T-helper 1 cell (primary cell): Measurements from ENCODE around the gene EBF4.

Experiments used
- DNase-seq, 5 donors: peaks; one replicate each; pipeline ENCODE4 v3.0.0-alpha.2; 2012 to 2020
- total RNA-seq, 4 donors: gene quantifications; one replicate each; lab custom pipeline; 2026; lab: John Stamatoyannopoulos, UW

Gene EBF4
- 1.3 to 3.2 (median 2.4) reads per million in 4 donors for total RNA-seq

- peak in 2 of 5 donors; percentile 13 to 36 for DNase-seq
Observed at GRCh38 chr20:2692036-2692885, at the start of gene EBF4. EBF4 (plus strand) TSS chr20:2692780; CDS start chr20:2693646, 866 bp downstream.

GRCh38 chr20:2643708-2644107 lies 48.9 kb upstream of the EBF4 start:
- no peak for DNase-seq

GRCh38 chr20:2651772-2652723 lies 40.5 kb upstream of the EBF4 start, which contains the start of gene NOP56:
NOP56 (plus strand) TSS chr20:2652632; CDS start chr20:2652661, 29 bp downstream.
- peak; percentile 86 to 94 (median 90) for DNase-seq

- peak in 1 of 5 donors; percentile 36 for DNase-seq
Observed at GRCh38 chr20:2652724-2653555, 39.6 kb upstream of the EBF4 start.

- no peak for DNase-seq
Observed at GRCh38 chr20:2653556-2654383, 38.8 kb upstream of the EBF4 start.

GRCh38 chr20:2654384-2654822 lies 38.2 kb upstream of the EBF4 start:
- no peak for DNase-seq

- DNase-seq: no peak
Observed at GRCh38 chr20:2654831-2655230, 37.7 kb upstream of the EBF4 start.

- DNase-seq: no peak
Observed at GRCh38 chr20:2655331-2656116, 37.1 kb upstream of the EBF4 start.

- no peak for DNase-seq
Observed at GRCh38 chr20:2656471-2657117, 36.0 kb upstream of the EBF4 start.

- DNase-seq: no peak
Observed at GRCh38 chr20:2657241-2657640, 35.3 kb upstream of the EBF4 start.

GRCh38 chr20:2657674-2658073 lies 34.9 kb upstream of the EBF4 start:
- no peak for DNase-seq

GRCh38 chr20:2658414-2659354 lies 33.9 kb upstream of the EBF4 start:
- no peak for DNase-seq

- no peak for DNase-seq
Observed at GRCh38 chr20:2659547-2659946, 33.0 kb upstream of the EBF4 start.

GRCh38 chr20:2663364-2663886 lies 29.2 kb upstream of the EBF4 start:
- DNase-seq: no peak

- DNase-seq: peak; percentile 79 to 92 (median 86)
Observed at GRCh38 chr20:2663887-2664719, 28.5 kb upstream of the EBF4 start, which contains the start of gene IDH3B. IDH3B (minus strand) TSS chr20:2664216; CDS start chr20:2664188, 28 bp downstream.

- no peak for DNase-seq
Observed at GRCh38 chr20:2671977-2672376, 20.6 kb upstream of the EBF4 start.

GRCh38 chr20:2672446-2672845 lies 20.1 kb upstream of the EBF4 start:
- no peak for DNase-seq
